CD4-positive, alpha-beta memory T cell (primary cell): ENCODE measurements around the gene ARMCX6. TPM values are rescaled to one million over a fixed set of nuclear protein-coding genes. Genes with fewer than 3 reads are reported as not detected.
"Not testable (repeated sequence)": the region's sequence is repeated elsewhere in the genome, so short reads cannot be mapped to it uniquely, and the experiment has no call there.

Source experiments
- CTCF ChIA-PET: fragments of 350-600 bp; sonication (Branson Sonifier 250); formaldehyde crosslinking; loops from one replicate; lab custom pipeline; 2021; ENCODE audit warnings: inconsistent platforms; ENCODE audit not compliant: partially characterized antibody; lab: Charles Lee
- POLR2A ChIA-PET: fragments of 350-600 bp; sonication (Branson Sonifier 250); formaldehyde crosslinking; loops from one replicate; lab custom pipeline; 2021; ENCODE audit not compliant: partially characterized antibody; lab: Charles Lee
- DNase-seq, 5 donors: peaks; one replicate each; pipeline versions ENCODE4 v3.0.0 to v3.0.0-alpha.2; 2020 to 2022; ENCODE audit warnings: mixed read lengths in 1 of 5
- H3K27ac ChIP-seq: one replicate; pipeline ENCODE4 v1.7.0; 2013; ENCODE audit warnings: low read depth, low read length
- H3K27me3 ChIP-seq: 2 replicates; pipeline ENCODE4 v1.7.0; 2013; ENCODE audit warnings: mild to moderate bottlenecking, low read length, moderate library complexity; ENCODE audit not compliant: insufficient read depth
- H3K36me3 ChIP-seq: 2 replicates; pipeline ENCODE4 v1.7.0; 2013; ENCODE audit warnings: mild to moderate bottlenecking, low read length, moderate library complexity; ENCODE audit not compliant: insufficient read depth
- H3K4me1 ChIP-seq: 2 replicates; pipeline ENCODE4 v1.7.0; 2013; ENCODE audit warnings: mild to moderate bottlenecking, low read length, moderate library complexity; ENCODE audit not compliant: insufficient read depth
- H3K4me3 ChIP-seq, 2 donors: one replicate each; pipeline ENCODE4 v1.7.0; 2013; ENCODE audit warnings: low read length in 2 of 2, mild to moderate bottlenecking in 1 of 2
- H3K9me3 ChIP-seq, 2 donors: one replicate each; pipeline ENCODE4 v1.7.0; 2013; ENCODE audit warnings: low read length in 2 of 2, control low read depth in 1 of 2; ENCODE audit not compliant: control insufficient read depth in 1 of 2
- H3K27ac Mint-ChIP-seq, 7 donors: one replicate each; pipeline ENCODE4 v1.8.0; 2020 to 2021; ENCODE audit warnings: mixed read lengths in 7 of 7, mild to moderate bottlenecking in 6 of 7, inconsistent platforms in 3 of 7, moderate library complexity in 3 of 7
- H3K27me3 Mint-ChIP-seq, 2 donors: one replicate each; pipeline ENCODE4 v1.8.0; 2020 to 2021; ENCODE audit warnings: mixed read lengths in 2 of 2
- H3K36me3 Mint-ChIP-seq, 2 donors: one replicate each; pipeline ENCODE4 v1.8.0; 2020 to 2021; ENCODE audit warnings: mixed read lengths in 2 of 2, inconsistent platforms in 1 of 2, mild to moderate bottlenecking in 1 of 2
- H3K4me1 Mint-ChIP-seq, 4 donors: one replicate each; pipeline ENCODE4 v1.8.0; 2020 to 2021; ENCODE audit warnings: mixed read lengths in 4 of 4, mild to moderate bottlenecking in 1 of 4
- H3K4me3 Mint-ChIP-seq, 8 donors: one replicate each; pipeline ENCODE4 v1.8.0; 2020 to 2021; ENCODE audit warnings: mixed read lengths in 8 of 8, mild to moderate bottlenecking in 7 of 8, moderate library complexity in 6 of 8, inconsistent platforms in 3 of 8
- H3K9me3 Mint-ChIP-seq, 8 donors: one replicate each; pipeline ENCODE4 v1.8.0; 2020 to 2021; ENCODE audit warnings: mixed read lengths in 8 of 8, mild to moderate bottlenecking in 5 of 8, inconsistent platforms in 3 of 8, moderate library complexity in 1 of 8
- intact Hi-C: fragments of 100-400 bp; cut with micrococcal nuclease; formaldehyde crosslinking; loops from one replicate; pipeline ENCODE4 v1.15.1; 2023
- polyA plus RNA-seq, 2 donors: library from polyadenylated mRNA; unstranded; fragments of 300-500 nt; fragmentation: Illumina TruSeq; gene quantifications; one replicate each; pipeline ENCODE4 v1.2.3, GENCODE V29; 2021
- total RNA-seq, 2 experiments: library from RNA; stranded (reverse); gene quantifications; one replicate each; pipeline ENCODE4 v1.2.3, GENCODE V29; 2021

Gene ARMCX6
- total and polyA plus RNA-seq, 4 experiments from 2014 or later, result 36.6 to 46.9 (median 42.6) TPM

DNA sequence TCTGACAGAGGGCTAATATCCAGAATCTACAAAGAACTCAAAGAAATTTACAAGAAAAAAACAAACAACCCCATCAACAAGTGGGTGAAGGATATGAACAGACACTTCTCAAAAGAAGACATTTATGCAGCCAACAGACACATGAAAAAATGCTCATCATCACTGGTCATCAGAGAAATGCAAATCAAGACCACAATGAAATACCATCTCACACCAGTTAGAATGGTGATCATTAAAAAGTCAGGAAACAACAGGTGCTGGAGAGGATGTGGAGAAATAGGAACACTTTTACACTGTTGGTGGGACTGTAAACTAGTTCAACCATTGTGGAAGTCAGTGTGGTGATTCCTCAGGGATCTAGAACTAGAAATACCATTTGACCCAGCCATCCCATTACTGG, 29.9 kb upstream of the ARMCX6 start:
- H3K27me3 ChIP-seq, DNase-seq, POLR2A ChIA-PET, H3K4me3 Mint-ChIP-seq, H3K4me1 ChIP-seq, CTCF ChIA-PET, H3K9me3 ChIP-seq, H3K27ac Mint-ChIP-seq, intact Hi-C loops, H3K4me1 Mint-ChIP-seq, H3K36me3 Mint-ChIP-seq, H3K27me3 Mint-ChIP-seq, H3K4me3 ChIP-seq, H3K36me3 ChIP-seq, H3K9me3 Mint-ChIP-seq, H3K27ac ChIP-seq: not testable (repeated sequence)

DNA sequence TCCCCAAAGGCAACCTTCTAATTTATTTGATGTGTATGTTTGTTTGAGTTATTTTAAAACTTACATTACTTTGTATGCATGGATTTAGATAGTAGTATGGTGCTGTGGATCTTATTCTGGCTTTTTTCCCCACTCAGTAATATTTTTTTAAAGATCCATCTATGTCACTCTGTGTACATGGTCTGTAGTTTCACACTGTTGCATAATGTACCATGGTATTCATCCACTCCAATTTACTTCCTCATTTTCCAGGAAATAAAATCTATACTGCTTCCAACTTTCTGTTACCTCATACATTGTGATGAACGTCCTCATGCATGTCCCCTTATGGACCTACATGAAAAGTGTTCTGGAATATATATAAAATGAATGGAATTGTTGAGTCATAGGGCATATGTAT, 24.3 kb upstream of the ARMCX6 start:
- Histone ChIP-seq H3K9me3 (no peaks in the 10 kb centered on the region), H3K4me1 (no peaks in the 10 kb centered on the region), H3K4me3 (no peak overlapping the region), H3K27ac (no peak overlapping the region), H3K27me3 (no peaks in the 10 kb centered on the region), H3K36me3 (no peaks in the 10 kb centered on the region)
- Mint-ChIP-seq H3K27me3 (no peaks in the 10 kb centered on the region), H3K9me3 (no peaks in the 10 kb centered on the region), H3K4me3 (no peak overlapping the region), H3K4me1 (no peaks in the 10 kb centered on the region), H3K27ac (no peak overlapping the region), H3K36me3 (no peaks in the 10 kb centered on the region)
- no peak for DNase-seq
- CTCF ChIA-PET, result no interaction called here
- POLR2A ChIA-PET, result no interaction called here
- intact Hi-C loops, result no loop called here

DNA sequence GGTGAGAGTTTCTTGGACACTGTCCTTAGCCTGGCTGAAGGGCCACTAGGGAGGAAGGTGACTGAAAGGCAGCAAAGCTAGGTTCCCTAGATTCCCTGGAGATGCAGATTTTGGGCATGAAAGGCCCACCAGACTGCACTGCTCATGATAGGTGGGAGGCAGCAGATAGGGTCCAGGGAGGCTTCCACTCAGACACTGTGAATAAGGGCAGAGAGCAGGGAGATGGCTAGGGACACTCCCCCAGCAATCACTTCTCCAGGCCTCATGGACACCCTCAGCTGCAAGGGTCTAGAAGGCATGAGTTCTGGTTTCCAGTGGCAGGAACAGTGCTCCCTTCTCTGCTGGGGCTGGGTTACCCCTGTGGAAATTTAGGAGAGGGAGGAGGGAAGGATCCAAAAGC, 21.8 kb upstream of the ARMCX6 start:
- no peak overlapping the region for H3K4me3 ChIP-seq
- intact Hi-C loops, result no loop called here
- H3K36me3 ChIP-seq, result no peaks in the 10 kb centered on the region
- no peaks in the 10 kb centered on the region for H3K4me1 ChIP-seq
- no peaks in the 10 kb centered on the region for H3K9me3 ChIP-seq
- H3K27me3 ChIP-seq, result no peaks in the 10 kb centered on the region
- no peaks in the 10 kb centered on the region for H3K27me3 Mint-ChIP-seq
- H3K27ac ChIP-seq, result no peak overlapping the region
- no peaks in the 10 kb centered on the region for H3K4me1 Mint-ChIP-seq
- CTCF ChIA-PET, result no interaction called here
- no peaks in the 10 kb centered on the region for H3K9me3 Mint-ChIP-seq
- H3K4me3 Mint-ChIP-seq, result no peak overlapping the region
- H3K27ac Mint-ChIP-seq, result no peak overlapping the region
- no peaks in the 10 kb centered on the region for H3K36me3 Mint-ChIP-seq
- no peak for DNase-seq
- POLR2A ChIA-PET, result no interaction called here

DNA sequence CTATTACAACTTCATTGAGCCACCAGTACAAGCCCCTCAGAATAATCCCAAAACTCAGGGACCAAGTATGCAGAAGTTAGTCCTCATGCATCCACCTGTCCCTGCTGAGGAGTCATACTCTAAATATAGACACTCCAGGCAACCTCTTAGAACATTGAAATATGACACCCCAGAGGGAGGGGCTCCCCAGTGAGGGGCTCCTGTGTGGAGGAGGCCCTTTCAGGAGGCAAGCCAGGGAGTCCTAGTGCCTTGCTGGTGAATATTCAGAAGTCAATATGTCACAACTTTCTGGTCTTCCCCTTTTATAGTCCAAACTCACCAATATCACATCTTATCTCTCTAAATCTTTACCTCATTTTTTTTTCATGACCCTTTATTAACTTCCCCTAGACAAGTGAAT, 1.6 kb upstream of the ARMCX6 start:
- Histone ChIP-seq H3K4me3 (no peak overlapping the region), H3K36me3 (no peaks in the 10 kb centered on the region), H3K27me3 (no peaks in the 10 kb centered on the region), H3K4me1 (peaks cover 21% of the 10 kb centered on the region), H3K9me3 (no peaks in the 10 kb centered on the region), H3K27ac (no peak overlapping the region)
- Mint-ChIP-seq H3K36me3 (peaks cover 0 to 24% of the 10 kb centered on the region in 2 donors), H3K27me3 (no peaks in the 10 kb centered on the region), H3K4me1 (peaks cover 11 to 41% (median 15%) of the 10 kb centered on the region in 4 donors), H3K27ac (peak overlapping the region in 2 of 7 donors; percentile 24 to 34), H3K4me3 (peak overlapping the region in 3 of 8 donors; percentile 1 to 26 (median 25)), H3K9me3 (no peaks in the 10 kb centered on the region)
- intact Hi-C loops, result loop anchor here (5.0 kb wide), 2 partner anchors 138 to 567 kb away; partner anchors contain the start of gene TRMT2B
- CTCF ChIA-PET, result no interaction called here
- no peak for DNase-seq
- POLR2A ChIA-PET, result no interaction called here

DNA sequence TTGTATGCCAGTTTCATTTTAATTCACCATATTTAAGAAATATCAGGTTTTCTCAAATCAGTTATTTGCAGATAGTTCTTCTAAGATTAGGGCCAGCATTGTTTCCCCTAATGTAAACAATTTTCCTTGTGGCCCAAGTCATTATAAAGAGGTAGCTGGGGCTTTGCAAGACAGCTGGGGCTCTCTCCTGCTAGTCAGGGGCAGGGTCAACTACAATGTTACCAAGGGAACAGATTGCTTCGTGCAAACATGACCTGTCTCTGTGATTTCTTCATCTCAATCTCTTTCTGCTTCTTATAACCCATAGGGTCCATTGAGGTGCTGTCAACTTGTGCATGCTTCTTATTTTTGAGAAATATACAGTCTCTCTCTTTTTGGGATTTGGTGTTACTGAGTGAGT, 12.1 kb downstream of the ARMCX6 start:
- intact Hi-C loops, result no loop called here
- Mint-ChIP-seq H3K36me3 (no peaks in the 10 kb centered on the region), H3K27me3 (no peaks in the 10 kb centered on the region), H3K4me3 (no peak overlapping the region), H3K4me1 (no peaks in the 10 kb centered on the region), H3K9me3 (peaks cover 0 to 2% (median 0%) of the 10 kb centered on the region in 8 donors), H3K27ac (no peak overlapping the region)
- Histone ChIP-seq H3K4me3 (no peak overlapping the region), H3K4me1 (no peaks in the 10 kb centered on the region), H3K36me3 (no peaks in the 10 kb centered on the region), H3K27me3 (no peaks in the 10 kb centered on the region), H3K9me3 (no peaks in the 10 kb centered on the region), H3K27ac (no peak overlapping the region)
- POLR2A ChIA-PET, result no interaction called here
- CTCF ChIA-PET, result interaction anchor here (1.1 to 2.1 kb wide), 2 partner anchors 9 to 198 kb away, joined by 3 to 5 read pairs; no protein-coding TSS in a partner anchor
- DNase-seq, result no peak

DNA sequence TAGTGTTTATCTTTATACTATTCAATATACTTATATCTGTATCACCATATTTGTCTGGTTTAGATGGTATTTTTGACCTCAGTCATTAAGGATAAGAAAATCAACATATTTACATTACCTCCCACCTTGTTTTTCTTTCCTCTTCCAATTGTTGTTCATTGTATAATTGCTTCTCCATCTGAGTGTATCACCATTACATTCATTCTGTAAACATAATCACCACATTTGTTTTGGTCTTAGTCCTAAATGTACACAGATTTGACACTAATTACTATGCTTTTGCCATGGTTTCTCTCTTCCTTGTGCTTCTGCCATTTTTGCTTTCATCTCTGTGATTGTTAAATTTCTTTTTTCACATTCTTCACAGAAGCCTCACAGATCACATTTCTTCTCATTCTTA, 12.7 kb downstream of the ARMCX6 start:
- DNase-seq, result no peak
- no peaks in the 10 kb centered on the region for H3K36me3 ChIP-seq
- Mint-ChIP-seq H3K27ac (no peak overlapping the region), H3K9me3 (peaks cover 0 to 2% (median 0%) of the 10 kb centered on the region in 8 donors), H3K4me1 (no peaks in the 10 kb centered on the region), H3K27me3 (no peaks in the 10 kb centered on the region), H3K36me3 (no peaks in the 10 kb centered on the region), H3K4me3 (no peak overlapping the region)
- intact Hi-C loops, result no loop called here
- CTCF ChIA-PET, result no interaction called here
- H3K4me1 ChIP-seq, result no peaks in the 10 kb centered on the region
- H3K27me3 ChIP-seq, result no peaks in the 10 kb centered on the region
- no peak overlapping the region for H3K27ac ChIP-seq
- POLR2A ChIA-PET, result no interaction called here
- H3K4me3 ChIP-seq, result no peak overlapping the region
- H3K9me3 ChIP-seq, result no peaks in the 10 kb centered on the region

DNA sequence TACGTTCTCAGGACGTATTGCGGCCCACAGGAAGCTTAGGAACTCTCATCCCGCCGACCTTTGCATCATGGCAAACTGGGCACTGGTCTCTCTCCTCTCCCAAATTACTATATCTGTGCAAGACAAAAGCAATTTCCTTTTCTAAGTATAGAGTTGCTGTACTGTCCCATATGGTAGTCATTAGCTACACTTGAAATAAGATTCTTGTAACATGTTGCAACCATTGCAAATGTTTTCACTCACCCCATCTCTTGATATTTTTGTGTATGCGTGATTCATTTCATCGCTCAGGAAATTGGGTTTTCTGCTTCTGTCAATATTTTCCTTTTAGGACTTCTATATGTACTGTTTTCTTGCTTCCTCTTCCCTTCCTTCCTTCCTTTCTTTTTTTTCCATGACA, 15.7 kb downstream of the ARMCX6 start:
- H3K4me1 ChIP-seq, result no peaks in the 10 kb centered on the region
- Mint-ChIP-seq H3K27ac (no peak overlapping the region), H3K36me3 (no peaks in the 10 kb centered on the region), H3K4me3 (no peak overlapping the region), H3K4me1 (no peaks in the 10 kb centered on the region), H3K9me3 (peaks cover 0 to 2% (median 0%) of the 10 kb centered on the region in 8 donors), H3K27me3 (no peaks in the 10 kb centered on the region)
- no peaks in the 10 kb centered on the region for H3K9me3 ChIP-seq
- no peak overlapping the region for H3K27ac ChIP-seq
- H3K36me3 ChIP-seq, result no peaks in the 10 kb centered on the region
- no peak for DNase-seq
- no peaks in the 10 kb centered on the region for H3K27me3 ChIP-seq
- intact Hi-C loops, result no loop called here
- ChIA-PET POLR2A (no interaction called here), CTCF (no interaction called here)
- H3K4me3 ChIP-seq, result no peak overlapping the region

DNA sequence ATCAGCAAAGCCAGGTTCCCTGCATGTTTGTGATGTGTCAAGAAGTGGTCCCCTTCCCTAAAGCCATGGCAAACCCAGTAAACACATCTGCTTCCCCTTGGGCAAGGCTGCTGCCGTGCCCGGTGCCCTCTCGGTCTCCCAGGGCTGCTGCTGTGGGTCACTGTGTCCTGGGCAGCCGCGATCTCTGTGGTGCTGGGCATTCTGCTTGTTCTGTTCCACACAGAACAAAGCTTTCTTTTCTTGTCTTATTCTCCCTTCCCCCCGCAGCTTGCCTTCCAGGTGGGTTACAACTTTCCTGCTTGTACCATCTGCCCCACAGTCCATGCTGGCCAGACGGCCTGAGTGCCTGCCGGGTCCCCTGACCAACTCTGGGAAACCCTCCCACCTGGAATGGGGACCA, 18.2 kb downstream of the ARMCX6 start:
- H3K36me3 ChIP-seq, H3K4me1 Mint-ChIP-seq, CTCF ChIA-PET, H3K27ac ChIP-seq, H3K27me3 ChIP-seq, H3K36me3 Mint-ChIP-seq, H3K9me3 ChIP-seq, H3K9me3 Mint-ChIP-seq, DNase-seq, H3K27ac Mint-ChIP-seq, H3K4me3 Mint-ChIP-seq, H3K4me3 ChIP-seq, POLR2A ChIA-PET, H3K27me3 Mint-ChIP-seq, H3K4me1 ChIP-seq: not testable (repeated sequence)
- intact Hi-C loops, result loop anchor here (5.0 to 10.0 kb wide), 6 partner anchors 158 to 1265 kb away; no protein-coding TSS in a partner anchor
